ENCODE measurements around the gene ATRN.

ATRN gene

DNA sequence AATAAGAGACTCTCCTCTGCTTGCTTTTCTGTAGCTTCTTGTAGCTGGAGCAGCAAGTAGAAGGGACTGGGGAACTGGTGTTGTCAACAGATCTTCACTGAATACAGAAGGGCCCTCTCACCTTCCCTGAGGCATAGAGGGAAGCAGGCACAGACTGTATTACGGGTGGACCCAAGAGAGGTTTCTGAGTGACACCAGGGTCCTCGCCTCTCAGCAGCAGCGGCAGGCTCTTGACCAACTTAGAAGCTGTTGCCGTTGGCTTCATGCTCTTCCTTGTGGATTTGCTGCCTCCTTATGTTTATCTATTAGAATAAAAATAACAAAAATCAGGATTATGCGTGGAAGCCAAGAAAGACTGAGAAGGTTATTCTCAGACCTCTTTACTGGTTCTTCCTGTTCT is 160.7 kb downstream of the ATRN start:
- DNase-seq = no peak

DNA sequence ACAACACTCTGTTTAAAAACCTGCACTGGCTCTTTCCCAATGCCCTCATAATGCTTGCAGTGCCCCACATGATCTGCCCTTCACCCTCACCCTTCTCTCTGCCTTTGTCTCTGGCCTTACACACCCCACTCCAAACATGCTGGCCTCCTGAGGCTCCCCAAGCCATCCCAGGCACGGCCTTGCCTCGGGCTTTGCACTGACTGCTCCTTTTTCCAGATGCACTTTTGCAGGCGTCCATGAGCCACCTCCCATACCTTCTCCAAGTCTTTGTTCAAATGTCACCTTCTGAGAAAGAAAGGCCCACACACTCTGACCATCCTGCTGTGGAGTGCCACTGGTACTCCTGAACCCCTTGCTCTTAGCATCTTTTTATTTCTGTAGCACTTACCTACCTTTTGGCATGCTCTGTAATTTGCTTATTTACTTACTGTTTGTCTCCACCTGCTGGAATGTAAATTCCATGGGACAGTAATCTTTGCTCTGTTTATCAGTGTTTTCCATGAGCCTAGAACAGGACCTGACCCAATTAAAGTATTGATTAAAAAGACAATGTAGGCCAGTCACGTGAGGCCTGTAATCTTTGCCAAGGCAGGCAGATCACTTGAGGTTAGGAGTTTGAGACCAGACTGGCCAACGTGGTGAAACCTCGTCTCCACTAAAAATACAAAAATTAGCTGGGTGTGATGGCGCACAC is 161.6 kb downstream of the ATRN start:
- no peak for DNase-seq

DNA sequence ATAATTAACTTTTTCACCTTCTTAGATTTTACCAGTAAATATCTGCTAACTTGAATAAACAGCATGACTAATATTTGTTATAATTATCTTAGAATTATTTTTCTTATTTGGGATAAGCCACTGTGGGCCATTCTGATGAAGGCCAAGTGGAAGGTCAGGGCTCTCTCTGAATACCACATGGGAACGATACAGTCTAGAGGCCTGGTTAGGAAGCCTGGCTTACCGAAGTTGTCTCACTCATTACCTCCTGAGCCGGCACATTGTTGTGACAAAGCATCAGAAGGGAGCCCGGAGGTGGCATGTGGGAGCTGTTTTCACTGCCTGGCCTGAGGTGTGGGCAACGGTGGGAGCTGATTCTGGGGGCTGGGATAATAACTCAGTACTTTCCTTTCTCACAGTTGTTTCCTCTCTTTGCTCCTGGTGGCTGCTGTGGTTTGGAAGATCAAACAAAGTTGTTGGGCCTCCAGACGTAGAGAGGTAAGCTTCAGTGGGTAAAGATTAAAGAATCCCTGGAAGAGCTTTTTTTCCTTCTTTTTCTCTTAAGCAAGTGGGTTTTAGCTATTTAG is 163.2 kb downstream of the ATRN start:
- DNase-seq = no peak

DNA sequence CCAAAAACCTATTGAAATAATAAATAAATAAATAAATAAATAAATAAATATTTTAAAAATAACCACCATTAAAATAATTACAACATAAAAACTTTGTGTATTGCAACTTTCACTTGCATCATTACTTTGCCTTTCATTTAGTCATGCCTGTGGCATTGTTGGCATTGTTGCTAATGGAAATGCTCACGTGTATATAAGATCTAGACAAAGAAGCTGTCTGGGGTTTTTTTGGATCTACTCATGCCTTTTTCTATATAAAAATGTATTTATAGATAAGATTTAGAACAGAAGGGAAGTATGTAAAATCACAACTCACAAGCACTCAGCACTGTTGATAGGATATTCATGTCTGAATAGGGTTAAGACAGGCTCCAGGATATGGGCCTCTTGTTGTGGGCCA is 164.5 kb downstream of the ATRN start:
- DNase-seq = no peak

DNA sequence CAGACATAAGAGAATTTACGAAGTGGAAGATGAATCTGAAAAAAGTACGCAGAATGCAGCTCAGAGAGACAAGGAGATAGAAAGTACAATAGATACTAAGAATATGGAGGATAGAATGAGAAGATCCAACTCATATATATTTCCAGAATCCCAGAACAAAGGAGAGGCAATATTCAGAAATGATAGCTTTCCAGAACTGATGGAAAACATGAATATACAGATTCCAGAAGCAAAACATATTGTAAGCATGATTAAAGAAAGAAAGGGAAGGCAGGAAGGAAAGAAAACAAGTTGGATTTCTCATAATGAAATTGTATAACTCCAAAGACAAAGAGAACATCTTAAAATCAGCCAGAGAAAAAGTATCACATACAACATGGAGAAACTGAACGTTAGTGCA is 169.4 kb downstream of the ATRN start:
- DNase-seq = no peak

DNA sequence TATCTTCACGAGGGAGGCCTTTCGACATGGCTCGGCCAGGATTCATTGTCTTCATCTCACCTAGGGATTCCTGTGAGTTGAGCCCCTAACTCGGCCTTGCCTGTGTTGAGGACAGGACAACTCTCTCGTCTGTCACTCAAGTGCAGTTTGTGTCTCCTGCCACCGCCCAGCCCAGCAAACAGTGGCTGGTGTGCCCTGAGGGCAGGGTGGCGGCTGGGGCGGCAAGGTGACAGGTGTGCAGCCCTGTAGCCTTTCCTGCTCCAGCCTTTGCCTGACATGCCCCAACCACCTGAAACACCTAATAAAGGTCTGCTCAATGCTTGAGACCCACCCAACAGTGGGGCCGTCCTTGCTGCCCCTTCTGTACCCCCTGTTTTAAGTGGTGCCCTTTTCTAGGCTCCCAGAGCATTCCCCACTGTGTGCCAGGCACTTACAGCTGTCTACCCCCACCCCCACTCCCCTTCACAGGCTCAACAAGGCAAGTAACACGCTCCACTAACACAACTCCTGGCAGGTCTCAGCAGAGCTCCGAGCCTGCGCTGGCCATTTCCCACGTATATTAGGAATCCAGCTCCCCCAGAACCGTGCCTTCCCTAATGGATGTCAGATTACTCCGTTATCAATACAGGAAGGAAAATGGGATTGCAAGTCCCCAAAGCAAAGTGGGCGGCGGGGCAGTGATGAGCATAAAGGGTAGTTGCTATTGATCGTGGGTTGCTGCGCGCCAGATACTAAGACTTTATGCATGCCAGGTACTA is 174.7 kb downstream of the ATRN start:
- DNase-seq = no peak

DNA sequence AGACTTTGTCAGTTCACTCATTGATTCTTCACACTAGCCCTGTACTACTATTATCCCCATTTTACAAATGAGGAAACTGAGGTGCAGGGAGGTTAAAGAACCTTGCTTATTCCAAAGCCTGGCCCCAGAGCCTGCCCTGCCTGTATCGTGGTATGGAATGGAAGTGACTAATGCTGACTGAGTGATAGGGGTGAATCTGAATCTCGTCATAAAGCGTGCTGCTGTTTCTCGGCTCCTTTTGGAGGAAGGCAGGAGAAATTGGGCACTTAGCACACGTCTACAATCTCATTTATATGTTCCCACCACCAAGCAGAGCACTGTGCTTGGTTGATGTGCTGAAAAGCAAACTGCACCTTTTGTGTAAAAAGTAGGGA is 175.2 kb downstream of the ATRN start:
- no peak for DNase-seq

DNA sequence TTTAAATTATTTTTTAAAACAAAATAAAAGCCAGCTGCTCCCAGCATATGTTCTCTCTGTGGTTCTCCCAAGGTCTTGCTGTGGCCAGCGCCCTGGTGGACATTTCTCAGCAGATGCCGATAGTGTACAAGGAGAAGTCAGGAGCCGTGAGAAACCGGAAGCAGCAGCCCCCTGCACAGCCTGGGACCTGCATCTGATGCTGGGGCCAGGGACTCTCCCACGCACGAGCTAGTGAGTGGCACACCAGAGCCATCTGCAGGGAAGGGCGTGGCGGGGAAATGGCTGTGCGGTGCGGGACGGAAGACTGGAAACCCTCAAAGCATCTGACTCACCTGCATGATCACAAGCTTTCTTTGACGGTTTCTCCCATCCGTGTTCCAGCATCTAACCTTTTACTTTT is 175.8 kb downstream of the ATRN start:
- DNase-seq = no peak

DNA sequence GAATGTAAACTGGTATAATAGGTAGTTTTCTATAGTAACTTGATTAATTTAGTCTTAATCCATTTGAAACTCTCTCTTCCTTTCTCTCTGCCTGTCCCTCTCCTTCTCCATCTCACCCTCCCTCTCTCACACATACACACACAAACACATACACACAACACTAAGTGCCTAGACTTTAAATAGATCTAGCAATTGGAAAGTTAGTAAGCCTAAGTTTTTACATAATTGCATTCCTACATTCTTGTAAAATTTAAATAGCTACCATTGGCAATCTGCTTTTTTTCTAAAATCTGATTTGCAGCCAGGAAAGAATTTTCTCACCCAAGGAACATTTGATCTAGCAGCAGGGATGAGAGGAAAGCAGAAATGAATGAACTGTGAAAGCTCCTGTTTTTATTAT is 176.7 kb downstream of the ATRN start:
- DNase-seq = no peak

DNA sequence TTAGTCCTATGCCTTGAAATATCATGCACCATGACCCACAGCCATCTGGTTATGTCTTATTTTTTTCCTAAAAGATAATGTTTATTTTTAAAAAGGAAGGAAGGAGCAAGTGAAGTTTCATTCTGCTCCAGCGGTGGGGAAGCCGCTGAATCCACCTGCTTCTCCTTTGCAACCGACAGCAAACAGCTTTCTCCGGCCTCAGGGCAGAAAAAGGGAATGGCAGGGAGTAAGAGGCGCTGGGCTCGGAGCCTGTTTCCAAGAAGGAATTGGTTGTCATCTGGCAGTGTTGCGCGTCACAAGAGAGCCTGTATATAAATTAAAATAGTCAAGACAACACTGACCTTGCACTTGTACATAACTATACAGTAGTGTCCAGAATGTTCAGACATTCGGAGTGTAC is 178.1 kb downstream of the ATRN start:
- DNase-seq = no peak

DNA sequence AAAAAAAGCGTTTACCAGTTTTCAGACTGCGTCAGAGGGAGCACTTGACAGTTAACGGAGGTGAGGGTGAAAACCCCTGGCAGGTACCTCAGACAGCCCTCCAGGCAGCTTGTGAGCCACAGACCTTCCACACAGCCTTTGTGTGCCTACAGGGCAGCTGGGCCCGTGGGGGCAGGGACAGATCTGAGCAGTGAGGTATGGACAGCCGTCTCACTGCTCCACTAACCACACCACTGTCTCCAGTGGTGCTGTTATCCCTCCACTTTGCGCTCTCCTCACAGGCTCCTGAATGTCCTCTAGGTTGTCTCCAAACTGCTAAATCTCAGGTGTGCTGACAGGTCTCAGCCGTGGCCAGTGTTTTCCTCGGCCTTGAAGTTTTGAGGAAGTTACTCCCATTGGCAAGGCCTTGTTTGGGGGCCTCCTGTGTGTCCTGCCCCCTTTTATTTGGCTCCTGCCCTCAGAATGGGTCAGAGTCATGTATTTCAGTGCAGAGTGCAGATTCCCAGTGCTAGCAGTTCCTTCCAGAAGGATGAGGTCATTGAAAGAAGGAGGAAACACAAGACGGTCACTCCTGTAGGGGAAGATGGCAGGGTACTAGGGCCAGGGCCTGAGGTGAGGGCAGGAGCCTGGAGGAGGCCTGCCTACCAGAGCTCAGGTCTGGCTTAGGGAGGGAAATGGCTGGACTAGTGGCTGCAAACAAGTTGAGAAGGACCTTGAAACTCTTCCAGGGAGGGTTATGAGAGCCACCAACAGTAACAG is 180.6 kb downstream of the ATRN start:
- no peak for DNase-seq

DNA sequence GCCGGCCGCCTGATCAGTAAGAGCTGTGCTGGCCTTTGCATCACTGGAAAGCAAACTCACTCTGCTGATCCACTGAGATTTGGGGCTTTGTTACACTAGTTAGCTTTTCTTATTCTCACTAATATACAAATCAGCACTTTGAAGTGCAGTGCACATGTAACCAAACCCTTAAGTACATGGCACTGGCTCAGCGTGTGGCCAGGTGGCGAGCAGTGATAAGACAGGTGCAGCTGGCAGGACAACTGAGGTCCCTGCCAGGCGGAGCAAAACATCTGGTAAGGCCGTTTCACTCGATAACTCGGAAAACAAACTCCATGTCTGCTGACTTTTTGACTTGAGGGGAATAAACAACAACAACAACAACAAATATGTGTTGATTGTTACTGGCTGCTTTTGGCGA is 181.4 kb downstream of the ATRN start:
- no peak for DNase-seq

DNA sequence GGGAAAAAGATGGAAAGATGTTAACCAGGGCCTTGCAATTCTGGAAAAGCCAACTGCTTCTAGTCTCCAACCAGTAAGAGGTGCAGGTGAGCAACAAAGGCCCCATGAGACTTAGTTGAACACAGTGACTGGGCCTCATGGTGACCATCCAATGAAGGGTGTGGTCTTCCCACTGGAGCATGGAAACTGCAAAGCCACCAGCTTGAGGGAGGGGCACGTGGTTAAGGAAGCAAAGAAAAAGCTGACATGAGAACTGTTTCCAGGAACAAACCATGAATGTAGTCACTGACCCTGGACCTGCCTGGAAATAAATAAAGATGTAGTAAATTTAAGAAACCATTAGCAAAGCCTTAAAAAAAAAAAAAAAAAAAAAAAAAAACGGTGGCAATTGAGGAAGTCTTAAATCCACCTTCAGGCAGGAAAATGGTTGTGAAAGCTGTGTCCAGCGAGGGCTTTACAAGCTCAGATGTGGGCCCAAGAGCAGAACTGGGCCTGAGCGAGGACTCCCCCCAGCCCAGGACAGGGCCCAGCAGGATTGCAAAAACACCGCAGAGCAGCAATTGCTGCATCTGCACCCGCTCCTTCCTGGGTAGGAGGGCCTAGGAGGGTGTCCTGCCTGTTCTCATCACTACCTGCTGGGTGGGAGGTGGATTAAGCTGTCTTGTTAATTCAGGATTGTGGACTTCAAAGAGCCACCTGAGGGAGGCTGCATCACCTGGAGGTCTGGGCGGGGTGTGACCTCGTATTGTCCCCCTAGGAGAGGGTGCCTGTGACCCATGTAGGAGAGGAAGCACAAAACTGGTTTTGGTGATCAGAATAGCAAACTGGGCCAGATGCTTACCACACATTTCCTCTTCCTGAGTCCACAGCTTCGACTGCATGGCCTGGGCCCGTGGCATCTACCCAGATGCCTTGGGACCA is 182.1 kb downstream of the ATRN start:
- no peak for DNase-seq

DNA sequence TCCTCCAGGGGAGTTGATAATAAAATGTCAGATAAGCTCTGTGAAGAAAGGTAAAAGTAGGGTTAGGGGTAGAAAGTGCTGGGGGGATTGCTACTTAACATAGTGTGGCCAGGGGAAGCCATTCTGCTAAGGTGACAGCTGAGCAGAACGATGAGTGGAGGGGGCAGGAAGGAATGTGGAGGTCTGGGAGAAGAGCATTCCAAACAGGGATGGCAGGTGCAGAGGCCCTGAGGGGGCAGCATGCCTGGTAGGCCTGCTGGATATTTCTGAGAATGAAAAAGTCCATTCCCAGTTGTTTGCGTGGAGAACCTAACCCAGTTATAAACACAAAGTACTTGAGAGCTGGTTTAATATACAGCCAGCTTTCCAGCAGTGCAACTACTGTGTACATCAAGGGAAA is 183.1 kb downstream of the ATRN start:
- no peak for DNase-seq

DNA sequence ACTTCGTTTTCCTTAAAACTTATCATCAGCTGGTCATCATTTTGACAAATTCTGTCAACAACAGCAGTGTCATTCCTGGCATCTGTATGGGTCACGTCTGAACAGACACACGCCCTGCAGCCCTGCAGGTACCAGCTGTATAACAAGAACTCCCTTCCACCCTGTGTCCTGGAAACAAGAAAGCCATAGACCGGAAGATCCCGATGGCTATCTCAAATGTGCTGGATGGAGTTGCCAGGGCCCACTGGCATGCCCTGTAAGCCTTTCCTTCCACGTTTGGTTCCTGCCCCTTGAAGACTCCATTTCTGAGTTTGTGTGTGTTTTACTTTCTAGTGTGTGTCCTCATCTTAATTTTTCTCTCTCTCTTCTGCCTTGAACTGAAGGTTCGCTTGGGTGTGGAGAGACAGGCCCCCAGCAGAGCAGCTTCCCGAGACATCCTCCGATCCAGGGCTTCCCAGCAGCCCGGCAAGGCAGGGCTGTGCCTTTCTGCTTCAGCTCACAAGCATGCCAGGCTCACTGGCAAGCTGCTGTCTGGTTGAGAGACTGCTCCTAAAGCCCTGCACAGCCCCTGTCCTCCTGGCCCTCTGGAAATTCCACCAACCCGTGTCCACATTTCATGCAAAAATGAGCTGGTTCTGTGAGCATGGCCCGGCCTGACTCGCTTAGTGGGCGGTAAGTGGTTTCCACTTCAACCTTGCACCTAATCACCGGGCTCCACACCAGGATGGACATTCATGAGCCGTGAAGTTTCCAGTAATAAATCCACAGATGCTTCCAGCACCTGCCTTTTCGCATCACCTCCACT is 183.7 kb downstream of the ATRN start:
- peak; percentile 93 for DNase-seq

DNA sequence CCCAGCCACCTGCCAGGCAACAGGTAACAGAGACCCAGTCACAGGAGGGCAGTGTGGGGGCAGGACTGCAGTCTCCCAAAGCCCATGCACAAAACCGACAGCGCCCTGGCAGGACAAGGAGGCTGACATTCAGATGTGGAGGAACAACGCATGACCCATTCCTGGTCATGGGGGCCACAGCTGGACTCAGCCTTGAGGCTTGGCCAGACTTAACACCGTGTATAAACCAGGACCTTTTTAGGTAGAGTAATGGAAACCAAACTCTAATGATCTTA is 184.2 kb downstream of the ATRN start:
- DNase-seq = no peak

DNA sequence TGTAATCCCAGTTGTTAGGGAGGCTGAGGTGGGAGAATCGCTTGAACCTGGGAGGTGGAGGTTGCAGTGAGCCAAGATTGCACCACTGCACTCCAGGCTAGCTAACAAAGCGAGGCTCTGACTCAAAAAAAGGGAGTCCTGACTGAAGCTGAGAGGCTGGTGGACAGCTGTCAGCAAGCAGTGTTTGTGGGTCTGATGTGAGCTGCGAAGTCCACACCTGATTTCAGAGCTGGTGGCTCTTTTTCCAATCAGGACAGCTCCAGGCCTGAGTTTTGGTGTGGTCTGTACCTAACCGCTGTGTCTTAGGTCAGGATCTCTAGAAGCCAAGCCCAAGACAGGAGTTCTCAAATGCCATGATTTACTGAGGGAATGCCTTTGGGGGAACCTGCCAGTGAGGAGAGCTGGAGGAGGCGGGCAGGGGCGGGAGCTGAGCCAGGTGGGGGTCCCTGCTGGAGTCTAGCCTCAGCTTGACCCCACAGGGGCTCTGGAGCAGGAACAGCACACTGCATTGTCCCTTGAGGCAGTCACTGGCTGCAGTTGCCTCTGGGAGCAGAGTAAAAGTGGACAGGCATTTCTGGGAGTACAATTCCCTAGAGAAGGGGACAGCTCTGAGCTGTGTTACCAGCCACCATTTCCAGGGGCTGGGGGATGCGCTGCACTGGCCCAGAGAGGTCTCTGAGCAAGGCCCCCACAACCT is 187.3 kb downstream of the ATRN start:
- no peak for DNase-seq

DNA sequence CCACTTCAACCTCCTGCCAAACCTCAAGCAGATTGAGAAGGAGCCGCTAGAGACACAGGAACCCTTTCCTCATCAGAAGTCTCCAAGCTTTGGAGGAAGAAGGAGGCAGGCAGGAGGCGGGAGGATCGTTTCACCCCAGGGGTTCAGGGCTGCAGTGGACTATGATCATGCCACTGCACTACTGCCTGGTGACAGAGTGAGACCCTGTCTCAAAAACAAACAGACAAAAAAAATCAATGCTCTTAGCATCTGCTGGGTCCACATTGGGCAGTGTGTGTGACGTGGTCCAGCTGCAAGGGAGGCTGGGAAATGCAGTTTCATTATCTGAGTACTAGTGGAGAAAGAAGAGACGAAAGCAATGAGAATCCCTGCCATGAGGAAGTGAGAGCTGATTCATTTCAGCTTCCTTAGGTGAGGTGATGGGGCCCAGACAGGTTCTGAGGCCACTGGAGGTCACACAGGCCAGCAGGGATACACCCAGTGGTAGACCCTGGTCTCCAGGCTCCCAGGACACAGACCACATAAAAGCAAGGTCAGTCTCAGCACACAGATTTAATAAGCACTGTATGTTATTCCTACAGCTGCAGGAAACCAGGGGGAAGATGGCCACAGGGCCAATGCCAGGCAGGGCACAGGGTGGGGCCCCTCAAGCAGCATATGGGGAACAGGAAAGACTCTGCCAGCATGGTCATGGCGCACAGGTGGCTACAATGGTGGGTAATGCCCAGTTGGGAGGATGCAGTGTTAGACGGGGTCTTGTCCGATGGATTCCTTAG is 188.1 kb downstream of the ATRN start:
- no peak for DNase-seq

DNA sequence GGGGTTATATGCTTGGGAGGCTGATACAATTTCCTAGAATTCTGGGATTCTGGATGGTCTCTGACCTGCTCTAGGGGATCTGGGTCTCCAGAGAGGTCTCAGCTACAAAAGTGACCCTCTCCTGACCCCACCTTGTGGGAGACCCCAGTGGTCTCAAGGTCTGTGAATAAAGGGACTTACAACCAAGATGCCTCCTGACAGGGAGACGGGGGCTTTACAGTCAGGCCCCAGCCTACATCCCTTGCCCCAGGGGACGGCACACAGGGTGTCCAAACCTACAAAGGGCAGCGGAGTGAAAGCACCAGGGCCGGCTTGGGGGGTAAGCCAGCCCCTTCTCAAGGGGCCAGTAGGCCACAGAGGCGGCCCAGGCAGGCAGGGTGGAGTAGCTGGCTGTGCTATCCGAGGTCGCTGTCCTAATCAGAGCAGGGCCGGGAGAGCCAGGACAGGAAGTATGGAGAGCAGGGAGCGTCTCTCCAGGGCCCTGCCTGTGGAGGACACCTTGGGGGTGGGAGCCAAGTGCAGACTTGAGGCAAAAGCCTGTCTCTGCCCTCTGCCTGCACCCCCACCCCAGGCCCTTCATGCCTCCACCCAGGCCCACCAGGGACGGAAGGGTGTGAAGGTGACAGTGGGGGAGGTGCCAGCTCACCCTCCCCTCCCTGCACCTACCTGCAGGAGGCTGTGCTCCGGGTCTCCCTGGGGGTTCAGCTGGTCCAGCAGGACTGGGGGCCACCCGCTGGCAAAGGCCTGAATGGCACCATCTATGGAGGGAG is 188.9 kb downstream of the ATRN start:
- no peak for DNase-seq
